HG03097 (cell line): ENCODE results near the gene MYO5C.
"Not testable (repeated sequence)": the region's sequence is repeated elsewhere in the genome, so short reads cannot be mapped to it uniquely, and the experiment has no call there.

ENCODE experiments used
- ATAC-seq: cut with Tn5 transposase; IDR thresholded peaks from one replicate; pipeline ENCODE4 v1.9.1; 2021; ENCODE audit not compliant: unreplicated experiment, low FRiP score

MYO5C gene

DNA sequence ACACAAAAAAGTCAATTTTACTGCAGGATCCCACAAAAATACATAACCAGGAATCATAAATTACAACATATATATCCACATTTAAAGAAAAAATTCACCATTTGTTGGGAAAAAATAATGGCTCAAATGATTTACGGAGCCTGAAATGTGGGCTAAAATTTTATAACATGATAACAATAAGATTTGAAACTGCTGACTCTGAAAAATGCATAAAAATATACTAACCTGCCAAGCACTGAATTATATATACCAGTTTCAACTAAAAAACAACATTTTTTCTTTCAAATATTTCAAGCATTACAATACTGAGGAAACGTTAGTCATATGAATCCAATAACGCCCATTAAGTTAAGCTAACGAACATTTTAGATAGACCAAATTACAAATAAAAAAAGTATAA lies 12.2 kb upstream of the MYO5C start:
- ATAC-seq: no peak

DNA sequence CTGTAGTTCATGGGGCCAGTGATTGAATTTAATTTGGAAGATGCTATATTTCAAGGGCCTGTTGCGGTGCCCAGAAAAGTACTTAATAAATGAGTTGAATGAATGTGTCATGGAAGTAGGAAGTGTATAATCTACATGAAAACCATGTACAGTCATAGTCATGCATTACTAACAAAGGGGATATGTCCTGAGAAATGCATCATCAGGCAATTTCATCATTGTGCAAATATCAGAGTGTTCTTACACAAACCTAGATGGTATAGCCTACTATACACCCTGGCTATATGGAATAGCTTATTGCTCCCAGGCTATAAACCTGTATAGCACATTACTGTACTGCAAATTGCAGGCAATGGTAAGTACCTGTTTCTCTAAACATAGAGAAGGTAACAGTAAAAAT lies 10.7 kb upstream of the MYO5C start:
- ATAC-seq: no peak

DNA sequence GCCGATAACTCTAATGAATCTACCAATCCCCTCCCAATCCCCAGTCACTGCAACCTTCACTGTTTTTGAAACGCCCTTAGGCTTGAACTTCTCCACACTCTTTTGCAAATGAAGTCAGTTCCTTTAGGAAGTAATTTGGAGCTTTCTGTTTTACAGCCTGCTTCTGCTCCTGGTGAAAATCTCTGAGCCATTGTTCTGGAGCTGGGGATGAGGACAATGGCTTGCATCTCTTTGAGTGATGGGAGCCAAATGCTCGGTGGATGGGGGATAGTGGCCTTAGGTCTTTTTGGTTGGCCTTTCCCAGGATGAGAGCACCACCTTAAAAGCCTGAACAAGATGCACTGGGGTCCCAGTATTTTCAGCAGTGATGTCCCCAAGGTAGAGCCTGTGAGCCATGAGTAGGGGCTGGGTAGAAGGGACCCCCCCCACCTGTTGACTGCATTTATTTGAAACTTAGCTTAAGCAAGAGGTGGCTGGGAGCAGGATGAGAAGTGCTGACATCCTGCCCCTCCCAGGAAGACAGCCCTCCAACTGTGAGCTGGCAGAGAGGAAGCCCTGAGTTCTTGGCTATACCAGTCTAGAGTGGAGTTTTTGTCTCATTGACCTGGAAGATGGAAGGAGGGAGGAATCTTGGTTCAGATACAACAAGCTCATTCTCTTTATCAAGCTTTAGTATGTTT lies 7.6 kb upstream of the MYO5C start:
- no peak for ATAC-seq

- ATAC-seq: no peak
Observed at GRCh38 chr15:52301265-52301847, 5.8 kb upstream of the MYO5C start.

GRCh38 chr15:52294881-52295420 lies 653 bp downstream of the MYO5C start:
- no peak for ATAC-seq

DNA sequence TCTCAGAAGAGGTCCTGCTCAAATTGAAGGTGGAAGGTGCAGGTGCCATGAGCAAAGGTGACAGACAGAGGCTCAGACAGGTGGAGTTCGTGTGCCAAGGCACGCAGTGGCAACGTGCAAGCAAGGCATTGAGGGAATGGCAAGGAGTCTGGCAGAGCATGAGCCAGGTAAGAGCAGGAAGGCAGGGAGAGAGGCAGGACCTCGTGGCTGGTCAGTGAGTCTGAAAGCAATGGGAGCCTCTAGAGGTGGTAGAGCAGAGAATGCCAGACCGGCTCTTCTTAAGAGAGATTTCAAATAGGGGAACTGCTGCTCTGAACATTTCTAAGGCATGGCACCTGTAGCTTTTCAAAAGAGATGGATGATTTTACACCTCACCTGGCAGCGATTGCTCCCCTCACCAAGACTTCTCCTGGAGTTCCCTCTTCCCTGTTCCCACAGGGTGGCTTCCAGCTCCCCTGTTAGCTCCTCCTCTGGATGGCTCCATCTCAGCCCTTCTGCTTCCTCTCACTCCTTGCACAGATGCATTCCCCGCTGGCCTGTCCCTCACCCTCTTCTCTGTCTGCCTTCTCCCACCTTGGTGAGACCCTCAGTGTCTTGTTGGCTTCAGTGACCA lies 2.7 kb downstream of the MYO5C start:
- ATAC-seq: no peak

- ATAC-seq: peak; percentile 59
Observed at GRCh38 chr15:52291204-52291603, 4.4 kb downstream of the MYO5C start.

GRCh38 chr15:52290800-52291199 lies 4.8 kb downstream of the MYO5C start:
- ATAC-seq: no peak

DNA sequence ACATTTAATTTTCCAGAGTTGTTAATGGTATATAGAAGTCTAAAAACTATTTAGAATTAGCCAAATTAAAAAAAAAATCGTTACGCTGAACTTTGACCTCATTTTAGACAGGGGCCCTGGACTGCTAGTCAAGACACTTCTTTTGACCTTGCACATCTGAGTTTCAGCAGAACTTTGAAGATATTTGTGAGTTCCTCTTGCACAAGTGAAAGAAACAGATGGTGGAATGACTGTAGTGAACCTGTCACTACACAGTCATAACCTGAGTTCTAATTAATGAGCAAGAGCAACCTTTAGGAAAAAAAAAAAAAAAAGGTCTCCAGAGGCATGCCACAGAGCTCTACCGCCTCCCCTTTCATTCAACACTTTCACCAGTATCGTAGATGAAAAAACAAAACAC lies 5.3 kb downstream of the MYO5C start:
- ATAC-seq: no peak

GRCh38 chr15:52289629-52290081 lies 5.9 kb downstream of the MYO5C start:
- ATAC-seq: no peak

GRCh38 chr15:52288986-52289385 lies 6.6 kb downstream of the MYO5C start:
- ATAC-seq: no peak

- no peak for ATAC-seq
Observed at GRCh38 chr15:52288051-52288942, 7.3 kb downstream of the MYO5C start.

- no peak for ATAC-seq
Observed at GRCh38 chr15:52287114-52287513, 8.5 kb downstream of the MYO5C start.

GRCh38 chr15:52285941-52286340 lies 9.7 kb downstream of the MYO5C start:
- not testable (repeated sequence) for ATAC-seq

DNA sequence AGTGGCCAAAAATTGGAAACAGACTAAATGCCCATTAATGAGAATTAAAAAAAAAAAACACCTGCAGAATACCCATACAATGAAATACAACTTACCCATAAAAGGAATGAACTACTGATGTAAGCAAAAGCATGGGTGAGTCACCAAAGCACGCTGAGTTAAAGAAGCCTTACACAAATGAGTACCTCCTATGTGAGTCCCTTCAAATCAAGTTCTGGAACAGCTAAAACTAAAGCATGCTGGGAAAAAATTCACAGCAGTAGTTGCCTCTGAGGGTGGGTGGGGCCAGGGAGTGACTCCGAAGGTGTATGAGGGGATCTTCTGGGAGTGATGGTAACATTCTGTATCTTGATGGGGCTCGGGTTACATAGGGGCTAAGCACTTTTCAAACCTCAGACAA lies 11.4 kb downstream of the MYO5C start:
- no peak for ATAC-seq

DNA sequence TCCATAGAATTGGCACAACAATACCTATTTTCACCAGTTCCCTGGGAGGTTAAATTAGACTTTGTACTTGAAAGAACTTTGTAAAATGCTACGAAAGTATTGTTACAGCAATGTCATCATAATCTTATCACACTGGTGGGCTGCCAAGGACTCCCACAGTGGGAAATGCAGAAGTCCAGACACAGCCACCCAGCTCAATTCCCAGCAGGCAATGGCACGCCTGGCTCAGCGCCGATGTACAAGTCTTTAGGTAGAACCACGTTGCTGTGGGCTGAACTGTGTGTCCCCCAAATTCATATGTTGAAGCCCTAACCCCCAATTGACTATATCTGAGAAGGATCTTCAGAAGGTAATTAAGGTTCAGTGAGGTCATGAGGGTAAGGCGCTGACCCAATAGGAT lies 12.3 kb downstream of the MYO5C start:
- ATAC-seq: no peak

GRCh38 chr15:52282418-52282817 lies 13.2 kb downstream of the MYO5C start:
- ATAC-seq: no peak

DNA sequence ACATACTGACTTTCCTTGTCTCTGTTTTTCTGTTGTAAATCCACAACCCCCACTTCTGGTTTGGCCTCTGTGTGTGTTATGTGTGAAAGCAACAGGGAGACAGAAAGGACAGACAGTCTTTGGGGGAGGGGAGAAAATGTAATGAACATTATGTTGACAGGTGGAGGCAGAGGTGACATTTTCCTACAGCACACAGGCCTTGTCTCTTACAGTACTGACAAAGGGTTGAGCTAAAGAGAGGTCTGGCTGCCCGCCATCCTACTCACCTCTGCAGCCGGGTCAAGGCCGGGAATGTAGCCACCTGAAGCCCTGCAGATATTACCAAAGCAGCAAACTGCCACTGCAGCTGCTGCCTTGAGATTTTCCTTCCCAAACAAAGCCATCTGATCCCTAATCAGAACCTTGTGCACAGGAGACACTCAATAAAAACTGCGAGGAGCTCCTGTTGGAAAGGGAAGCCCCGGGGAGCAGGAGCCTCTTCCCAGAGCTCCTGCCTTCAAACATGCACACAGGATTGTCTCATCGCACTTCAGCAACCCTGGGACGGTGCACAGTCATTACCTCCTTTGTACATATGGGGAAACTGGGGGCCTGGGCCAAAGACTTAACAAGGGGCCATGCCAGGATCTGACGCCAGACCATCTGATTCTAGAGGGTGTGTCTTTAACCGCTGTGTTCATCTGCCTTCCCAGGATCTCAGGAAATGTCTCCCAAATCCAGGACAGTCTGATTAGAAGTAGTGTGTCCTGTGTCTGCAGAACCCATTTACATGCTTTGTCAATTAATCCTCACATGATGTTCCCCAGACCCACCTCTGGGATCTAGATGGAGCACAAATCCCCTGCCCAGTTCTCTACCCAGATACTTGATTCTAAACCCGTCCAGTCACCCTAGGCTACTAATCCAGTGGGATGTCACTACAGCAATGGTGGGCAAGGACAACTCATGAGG lies 14.2 kb downstream of the MYO5C start:
- no peak for ATAC-seq

DNA sequence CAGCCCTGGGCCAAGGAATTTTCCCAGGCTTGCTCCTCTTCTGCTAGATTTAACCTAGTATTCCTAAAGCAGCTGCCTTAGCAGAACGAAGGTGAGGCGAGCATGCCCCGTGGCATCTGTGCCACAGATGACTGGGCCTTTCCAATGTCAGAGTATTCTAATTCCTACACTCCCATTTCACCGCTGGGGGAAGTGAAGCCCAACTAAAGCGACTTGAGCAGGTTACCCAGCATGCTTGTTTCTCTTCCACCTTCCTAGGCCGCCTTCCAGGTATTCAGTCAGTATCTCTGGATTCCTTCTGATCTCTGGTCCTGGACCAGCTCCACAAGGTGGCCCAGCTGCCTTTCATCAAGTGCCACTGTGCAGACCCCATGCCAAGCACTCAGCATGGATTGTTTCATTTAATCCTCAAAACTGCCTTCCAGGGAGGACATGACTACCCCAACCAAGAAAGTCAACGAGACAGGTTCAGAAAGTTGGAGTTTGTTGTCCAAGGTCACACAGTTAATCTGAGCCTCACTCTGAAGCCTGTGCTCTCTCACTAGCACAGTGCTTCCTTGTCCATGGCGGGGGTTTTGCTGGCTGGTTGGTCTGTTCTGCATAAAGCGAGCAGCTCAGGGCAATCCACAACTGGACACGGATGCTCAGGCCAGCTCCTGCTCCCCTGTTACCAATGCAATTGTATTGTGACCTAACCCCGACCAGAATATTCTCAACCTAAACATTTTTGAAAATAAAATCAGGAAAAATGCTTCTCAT lies 15.1 kb downstream of the MYO5C start:
- no peak for ATAC-seq
